ENCODE results near the gene LRRC66. TPM values are rescaled to one million over a fixed set of nuclear protein-coding genes. Genes with fewer than 3 reads are reported as not detected.

Gene LRRC66
- total and polyA plus RNA-seq, 2 of the 8 experiments (the other 6 are each of a cell fraction or from before 2014, with no cell fraction given): 0.05 to 0.11 TPM

- CTCF ChIA-PET (ENCODE audit: partially characterized antibody): no interaction called here
- POLR2A ChIA-PET (ENCODE audit: partially characterized antibody): no interaction called here
- no peak overlapping the region for H4K91ac ChIP-seq (replicated peaks; ENCODE audit: insufficient read length, low read length)
- no peak overlapping the region for H3K23ac ChIP-seq (ENCODE audit: insufficient read length)
- H4K8ac ChIP-seq (ENCODE audit: extremely low read depth, insufficient read depth, low read length): no peak overlapping the region
- H3K4me1 ChIP-seq (replicated peaks in 1 of 4; ENCODE audit: control insufficient read depth in 3 of 4, insufficient read depth in 4 of 4, low read length in 3 of 4): peaks cover 0 to 2% (median 0%) of the 10 kb centered on the region in 4 experiments; a peak in 1 of 7 replicates
- H3K14ac ChIP-seq (ENCODE audit: insufficient read length): no peak overlapping the region
- no peak overlapping the region for H2BK15ac ChIP-seq (ENCODE audit: low read length)
- peaks cover 5% of the 10 kb centered on the region; the same call in 1 of the 2 replicates for H3K23me2 ChIP-seq (ENCODE audit: low read depth, low read length)
- no peak overlapping the region for H3K18ac ChIP-seq (ENCODE audit: extremely low read depth, low read length)
- H3K79me2 ChIP-seq (ENCODE audit: control insufficient read depth in 1 of 2, insufficient read depth in 2 of 2, low read length in 2 of 2): peaks cover 0 to 28% of the 10 kb centered on the region in 2 experiments; a peak in 2 of 4 replicates
- no peak overlapping the region for H2BK120ac ChIP-seq (replicated peaks; ENCODE audit: low read depth, low read length)
- no peak overlapping the region for H3K4me2 ChIP-seq (ENCODE audit: insufficient read depth in 1 of 2, low read depth in 2 of 2, low read length in 2 of 2)
- H4K5ac ChIP-seq (ENCODE audit: insufficient read length, low read depth, low read length): no peak overlapping the region
- H3K36me3 ChIP-seq (ENCODE audit: control insufficient read depth in 2 of 4, insufficient read depth in 4 of 4, low read length in 3 of 4): peaks cover 0 to 12% (median 5%) of the 10 kb centered on the region in 4 experiments; a peak in 5 of 8 replicates
- no peaks in the 10 kb centered on the region for H3K9me3 ChIP-seq (ENCODE audit: insufficient read depth in 2 of 2, low read depth in 1 of 2, low read length in 1 of 2)
- H3K4me3 ChIP-seq (ENCODE audit: extremely low read depth in 1 of 4, insufficient read depth in 2 of 4, low read depth in 3 of 4, low read length in 4 of 4): no peak overlapping the region
- H3K27me3 ChIP-seq (replicated peaks in 1 of 4; ENCODE audit: control insufficient read depth in 3 of 4, extremely low read depth in 1 of 4, insufficient read depth in 3 of 4, low read length in 3 of 4): no peaks in the 10 kb centered on the region; a peak in 2 of 7 replicates
- peaks cover 9% of the 10 kb centered on the region for H3K79me1 ChIP-seq (ENCODE audit: low read depth, low read length)
- no peak overlapping the region for H3K56ac ChIP-seq (replicated peaks; ENCODE audit: insufficient read length, low read depth, low read length)
- no peak overlapping the region for H2AFZ ChIP-seq (ENCODE audit: low read length)
- no peak overlapping the region for H2AK5ac ChIP-seq (ENCODE audit: low read depth, low read length)
- no peak overlapping the region for H3K27ac ChIP-seq (ENCODE audit: low read depth, low read length)
- no peak overlapping the region for H2BK12ac ChIP-seq (ENCODE audit: low read depth, low read length)
- peaks cover 0 to 4% of the 10 kb centered on the region in 2 experiments for H4K20me1 ChIP-seq (replicated peaks in 1 of 2; ENCODE audit: control insufficient read depth in 1 of 2, insufficient read depth in 2 of 2, low read length in 2 of 2)
- H2BK20ac ChIP-seq (ENCODE audit: low read length): no peak overlapping the region
- H3K9ac ChIP-seq (replicated peaks in 1 of 4; ENCODE audit: extremely low read depth in 1 of 4, low read depth in 3 of 4, low read length in 3 of 4): no peak overlapping the region
- no peak overlapping the region for H3K4ac ChIP-seq (replicated peaks; ENCODE audit: insufficient read length, low read depth, low read length)
- 84% methylated on average over 2 of the region's 2 CpGs; no CpG with 5 or more reads in 1 of the 2 experiments for WGBS, 2 experiments (ENCODE audit: extremely low coverage in 1 of 2, insufficient coverage in 1 of 2, insufficient read length in 1 of 2, insufficient replicate concordance in 2 of 2, low coverage in 1 of 2, low lambda C conversion rate in 2 of 2, missing lambda C conversion rate in 1 of 2)
- DNase-seq (ENCODE audit: low read depth in 1 of 2, low spot score in 2 of 2) (no peak), FAIRE-seq (no peak)
- no peak overlapping the region for H2BK5ac ChIP-seq (ENCODE audit: low read depth, low read length)
- TF ChIP-seq TBP (IDR thresholded peaks at IDR 0.05; ENCODE audit: low read depth, low read length) (no peak), CTCF (IDR thresholded peaks at IDR 0.05; ENCODE audit: control extremely low read depth in 1 of 3, insufficient read depth in 1 of 3, low read depth in 1 of 3, low read length in 3 of 3) (no peak), KDM4A (IDR thresholded peaks at IDR 0.05; ENCODE audit: low read depth, low read length, severe bottlenecking) (no peak), ATF3 (IDR thresholded peaks at IDR 0.05; ENCODE audit: insufficient read depth, low read depth, low read length) (no peak), TAF7 (optimal IDR thresholded peaks at IDR 0.05; ENCODE audit: borderline replicate concordance, low read depth, low read length) (no peak), JUN (IDR thresholded peaks at IDR 0.05; ENCODE audit: low read depth, low read length) (no peak), CREB1 (IDR thresholded peaks at IDR 0.05) (no peak), GABPA (IDR thresholded peaks at IDR 0.05; ENCODE audit: borderline replicate concordance, insufficient read depth, low read length) (no peak), SP1 (IDR thresholded peaks at IDR 0.05; ENCODE audit: low read depth, low read length) (no peak), SIX5 (IDR thresholded peaks at IDR 0.05; ENCODE audit: low read depth, low read length) (no peak), SP2 (IDR thresholded peaks at IDR 0.05; ENCODE audit: low read length) (no peak), MAX (IDR thresholded peaks at IDR 0.05) (no peak)
Measured at GRCh38 chr4:52035190-52035589, 15.0 kb upstream of the LRRC66 start.
